DND-41 (cell line): Measurements from ENCODE around the gene ADTRP.

Experiments
- ATAC-seq: fragments of 200-7000 bp; cut with Tn5 transposase; 3 replicates; pipeline ENCODE4 v1.9.1; 2021; ENCODE audit warnings: low read depth; ENCODE audit not compliant: insufficient read depth
- DNase-seq: peaks from one replicate; pipeline ENCODE4 v3.0.0-alpha.2; 2020
- H2AFZ ChIP-seq: 2 replicates; pipeline ENCODE4 v1.6.0; 2012; ENCODE audit warnings: low read depth, low read length
- H3K27ac ChIP-seq: 2 replicates; pipeline ENCODE4 v1.5.1; 2012; ENCODE audit warnings: low read length, inconsistent platforms
- H3K27me3 ChIP-seq: fragments of 200-600 bp; sonication (generic); 2 replicates; pipeline ENCODE4 v1.6.0; 2012; ENCODE audit warnings: low read length, mild to moderate bottlenecking, inconsistent platforms; ENCODE audit not compliant: insufficient read depth, poor library complexity
- H3K36me3 ChIP-seq: 2 replicates; pipeline ENCODE4 v1.5.1; 2012; ENCODE audit warnings: low read length, inconsistent platforms; ENCODE audit not compliant: insufficient read depth
- H3K4me1 ChIP-seq: 2 replicates; pipeline ENCODE4 v1.5.1; 2012; ENCODE audit warnings: mild to moderate bottlenecking, low read length; ENCODE audit not compliant: insufficient read depth
- H3K4me2 ChIP-seq: 2 replicates; pipeline ENCODE4 v1.6.0; 2012; ENCODE audit warnings: mild to moderate bottlenecking, moderate library complexity, low read length, inconsistent platforms; ENCODE audit not compliant: insufficient read depth
- H3K4me3 ChIP-seq, 2 experiments: fragments of 200-600 bp in 1 of 2; shearing (Covaris generic) in 1 of 2; 2 replicates each; pipeline ENCODE4 v1.5.1; 2012 to 2016; ENCODE audit warnings: inconsistent platforms in 2 of 2, low read length in 2 of 2, mild to moderate bottlenecking in 2 of 2, low read depth in 1 of 2, moderate library complexity in 1 of 2
- H3K79me2 ChIP-seq: 2 replicates; pipeline ENCODE4 v1.6.0; 2012; ENCODE audit warnings: low read length, inconsistent platforms; ENCODE audit not compliant: insufficient read depth
- H3K9ac ChIP-seq: 2 replicates; pipeline ENCODE4 v1.6.0; 2012; ENCODE audit warnings: low read depth, mild to moderate bottlenecking, inconsistent platforms, low read length, moderate library complexity
- H3K9me3 ChIP-seq: 2 replicates; pipeline ENCODE4 v1.5.1; 2012; ENCODE audit warnings: low read length, moderate library complexity, mild to moderate bottlenecking, inconsistent platforms; ENCODE audit not compliant: insufficient read depth, severe bottlenecking
- H4K20me1 ChIP-seq: 2 replicates; pipeline ENCODE4 v1.6.0; 2012; ENCODE audit warnings: low read length; ENCODE audit not compliant: insufficient read depth
- CTCF ChIP-seq: IDR thresholded peaks from 2 replicates; pipeline ENCODE4 v1.5.1; 2012; ENCODE audit warnings: borderline replicate concordance, low read length, moderate library complexity, mild to moderate bottlenecking; ENCODE audit not compliant: poor library complexity, severe bottlenecking; ENCODE audit errors: extremely low read depth
- EZH2 ChIP-seq: IDR thresholded peaks from 3 replicates; pipeline ENCODE4 v1.6.1; 2012; ENCODE audit warnings: borderline replicate concordance, low read depth, mild to moderate bottlenecking, moderate library complexity, low read length, inconsistent platforms; ENCODE audit not compliant: severe bottlenecking

Gene ADTRP

GRCh38 chr6:11769244-11769643 lies 9.4 kb downstream of the ADTRP start:
- no peak overlapping the region for H3K9ac ChIP-seq
- no peak overlapping the region for H3K27ac ChIP-seq

GRCh38 chr6:11767978-11768756 lies 10.4 kb downstream of the ADTRP start:
- H3K4me1 ChIP-seq: no peaks in the 10 kb centered on the region
- no peak overlapping the region for H3K27ac ChIP-seq
- H2AFZ ChIP-seq: no peak overlapping the region
- H3K9ac ChIP-seq: no peak overlapping the region
- no peaks in the 10 kb centered on the region for H3K36me3 ChIP-seq
- ATAC-seq (no peak), DNase-seq (no peak)
- no peaks in the 10 kb centered on the region for H4K20me1 ChIP-seq
- H3K27me3 ChIP-seq: no peaks in the 10 kb centered on the region
- no peak overlapping the region for H3K4me2 ChIP-seq
- no peak overlapping the region for H3K4me3 ChIP-seq
- TF ChIP-seq EZH2: no peak
- TF ChIP-seq CTCF: no peak
- H3K79me2 ChIP-seq: no peaks in the 10 kb centered on the region
- H3K9me3 ChIP-seq: no peaks in the 10 kb centered on the region

More at GRCh38 chr6:11769244-11769643, 9.4 kb downstream of the ADTRP start:
- H3K4me1 ChIP-seq: no peaks in the 10 kb centered on the region
- H3K9me3 ChIP-seq: no peaks in the 10 kb centered on the region
- TF ChIP-seq CTCF: no peak
- TF ChIP-seq EZH2: no peak
- no peak overlapping the region for H3K4me2 ChIP-seq
- ATAC-seq: no peak
- H3K4me3 ChIP-seq: no peak overlapping the region
- no peaks in the 10 kb centered on the region for H3K36me3 ChIP-seq
- no peaks in the 10 kb centered on the region for H3K27me3 ChIP-seq
- DNase-seq: no peak
- no peaks in the 10 kb centered on the region for H4K20me1 ChIP-seq
- H2AFZ ChIP-seq: no peak overlapping the region
- no peaks in the 10 kb centered on the region for H3K79me2 ChIP-seq

- Histone ChIP-seq H3K4me1 (no peaks in the 10 kb centered on the region), H3K27me3 (no peaks in the 10 kb centered on the region), H2AFZ (no peak overlapping the region), H3K36me3 (no peaks in the 10 kb centered on the region), H3K4me3 (no peak overlapping the region), H3K27ac (no peak overlapping the region), H3K9me3 (no peaks in the 10 kb centered on the region), H3K9ac (no peak overlapping the region), H3K4me2 (no peak overlapping the region), H4K20me1 (no peaks in the 10 kb centered on the region), H3K79me2 (no peaks in the 10 kb centered on the region)
- no peak for DNase-seq
- no peak for TF ChIP-seq EZH2
- TF ChIP-seq CTCF: no peak
- no peak for ATAC-seq
Measured at GRCh38 chr6:11767458-11767857, 11.1 kb downstream of the ADTRP start.
